GM21825 (cell line): ENCODE measurements around the gene SLC6A11.

Source experiments
- ATAC-seq: cut with Tn5 transposase; IDR thresholded peaks from one replicate; pipeline ENCODE4 v1.9.1; 2021; ENCODE audit warnings: mild to moderate bottlenecking, moderate library complexity; ENCODE audit not compliant: unreplicated experiment

Gene SLC6A11

DNA sequence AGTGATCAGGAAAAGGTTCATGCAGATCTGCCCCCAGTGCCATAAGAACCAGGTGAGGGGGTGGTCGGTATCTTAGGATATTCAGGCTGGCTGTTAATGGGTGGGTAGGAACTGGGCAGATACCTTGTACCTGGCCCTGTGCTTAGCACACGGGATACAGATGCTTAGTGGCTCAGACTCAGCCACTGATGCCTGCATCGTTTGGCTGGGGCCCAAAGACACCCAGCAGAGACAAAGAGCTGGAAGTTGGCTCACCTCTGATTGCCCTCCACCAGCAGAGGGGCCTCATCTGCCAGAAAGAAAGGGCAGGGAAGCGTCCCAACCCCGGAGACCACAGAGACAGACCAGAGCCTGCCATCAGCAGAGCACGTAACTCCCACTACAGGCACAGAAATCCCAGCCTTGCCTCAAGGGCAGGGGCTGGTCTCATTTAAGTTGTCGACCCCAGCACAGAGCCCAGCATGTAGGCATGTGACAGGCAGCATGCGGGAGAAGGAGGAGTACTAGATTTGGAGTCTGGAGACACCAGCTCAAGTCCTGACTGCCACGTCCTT is 112.5 kb downstream of the SLC6A11 start:
- no peak for ATAC-seq

DNA sequence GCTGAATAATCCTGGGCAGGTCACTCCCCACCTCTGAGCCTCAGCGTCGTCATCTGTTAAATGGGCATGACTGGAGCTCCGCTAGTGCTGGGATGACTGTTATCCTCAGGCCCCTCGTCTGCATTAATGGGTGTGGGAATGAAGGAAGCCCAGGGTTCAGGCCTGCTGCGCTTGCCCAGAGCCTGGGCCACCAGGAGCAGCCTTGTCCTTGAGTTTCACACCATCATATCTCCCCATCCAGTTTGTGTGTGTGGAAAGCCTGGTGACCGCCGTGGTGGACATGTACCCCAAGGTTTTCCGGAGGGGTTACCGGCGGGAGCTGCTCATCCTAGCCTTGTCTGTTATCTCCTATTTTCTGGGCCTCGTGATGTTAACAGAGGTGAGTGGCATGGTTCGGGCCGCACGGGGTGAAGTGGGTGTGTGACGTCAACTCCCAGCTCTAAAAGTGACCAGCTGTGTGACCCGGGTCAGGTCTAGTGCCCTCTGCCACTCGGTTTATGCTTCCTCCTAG is 113.0 kb downstream of the SLC6A11 start:
- ATAC-seq = no peak

DNA sequence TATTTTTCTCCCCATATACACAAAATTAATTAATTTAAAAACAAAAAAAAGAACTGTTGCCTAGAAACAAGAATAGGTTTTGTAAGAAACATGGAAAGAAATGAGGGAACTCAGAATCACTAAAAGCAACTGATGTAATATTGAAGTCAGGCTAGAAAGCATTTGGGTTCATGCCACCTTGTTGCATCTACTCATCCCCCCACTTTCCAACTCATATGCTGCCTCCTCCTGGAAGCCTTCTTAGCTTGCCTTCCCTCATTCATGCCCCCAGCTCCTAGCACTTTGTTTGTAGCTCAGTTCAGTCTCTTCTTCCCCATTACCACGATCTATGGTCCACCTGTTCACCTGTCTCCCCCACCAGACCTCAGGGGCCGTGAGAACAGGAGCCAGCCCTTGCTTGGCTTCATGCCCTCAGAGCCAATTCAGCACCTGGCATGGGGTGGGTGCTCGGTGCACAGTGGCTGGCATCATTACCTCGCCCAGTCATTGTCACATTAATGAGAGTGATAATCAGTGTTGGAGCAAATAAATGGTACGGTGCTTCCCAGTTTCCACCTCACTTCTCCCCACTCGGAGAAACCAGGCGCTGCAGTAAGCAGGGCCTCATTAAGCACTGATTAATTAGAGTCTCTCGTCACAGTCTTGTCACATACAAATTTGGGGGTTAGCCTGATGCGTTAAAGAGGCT is 114.1 kb downstream of the SLC6A11 start:
- ATAC-seq = no peak

DNA sequence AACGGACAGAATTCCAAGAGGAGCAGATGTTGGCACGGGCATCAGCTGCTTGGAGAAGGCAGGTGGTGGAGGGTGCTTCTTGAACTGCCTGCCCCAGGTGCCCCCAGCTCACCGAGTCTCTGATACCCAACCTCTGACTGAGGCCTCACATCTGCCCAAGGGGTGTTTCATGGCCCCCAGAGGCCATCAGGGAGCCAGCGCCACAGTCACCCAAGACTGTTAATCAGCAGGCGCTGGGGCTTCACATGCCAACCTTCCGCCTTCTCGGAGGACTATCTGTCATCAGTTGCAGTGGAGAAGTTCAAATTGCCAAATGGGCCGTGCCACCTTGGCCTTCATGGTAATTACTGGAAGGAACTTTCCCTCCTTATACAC is 114.6 kb downstream of the SLC6A11 start:
- no peak for ATAC-seq

DNA sequence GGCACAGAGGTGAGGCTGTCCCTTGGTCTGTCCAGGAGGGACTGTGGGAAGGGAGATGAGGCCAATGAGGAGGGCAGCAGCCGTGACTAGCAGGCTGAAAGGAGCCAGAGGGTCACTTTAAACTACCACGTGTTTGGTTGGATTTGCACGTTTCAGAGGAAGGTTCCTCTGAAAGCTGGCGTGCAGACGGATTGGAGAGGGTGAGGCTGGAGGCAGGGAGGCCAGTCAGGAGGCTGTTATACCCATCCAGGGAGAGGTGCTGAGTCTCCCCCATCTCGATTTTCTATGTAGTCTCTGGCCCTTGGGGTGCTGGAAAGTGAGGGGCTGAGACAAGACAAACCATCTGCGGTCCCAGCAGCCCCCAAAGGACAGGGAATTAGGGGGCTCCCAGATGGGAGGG is 116.6 kb downstream of the SLC6A11 start:
- no peak for ATAC-seq

DNA sequence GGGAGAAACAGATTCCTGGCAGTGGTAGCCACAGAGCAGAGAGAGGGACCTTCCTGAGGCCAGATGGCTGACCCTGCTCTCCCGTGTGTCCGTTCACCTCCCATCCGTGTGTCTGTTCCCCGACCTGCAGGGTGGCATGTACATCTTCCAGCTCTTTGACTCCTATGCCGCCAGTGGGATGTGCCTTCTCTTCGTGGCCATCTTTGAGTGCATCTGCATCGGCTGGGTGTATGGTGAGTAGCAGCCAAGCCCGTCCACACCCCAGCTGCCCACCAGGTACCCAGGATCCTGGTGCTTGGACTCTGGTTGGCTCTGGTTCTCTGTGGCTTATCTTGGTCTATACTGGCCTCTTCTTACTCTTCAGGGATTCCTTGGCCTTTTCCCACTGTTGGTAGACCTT is 117.0 kb downstream of the SLC6A11 start:
- ATAC-seq = no peak

DNA sequence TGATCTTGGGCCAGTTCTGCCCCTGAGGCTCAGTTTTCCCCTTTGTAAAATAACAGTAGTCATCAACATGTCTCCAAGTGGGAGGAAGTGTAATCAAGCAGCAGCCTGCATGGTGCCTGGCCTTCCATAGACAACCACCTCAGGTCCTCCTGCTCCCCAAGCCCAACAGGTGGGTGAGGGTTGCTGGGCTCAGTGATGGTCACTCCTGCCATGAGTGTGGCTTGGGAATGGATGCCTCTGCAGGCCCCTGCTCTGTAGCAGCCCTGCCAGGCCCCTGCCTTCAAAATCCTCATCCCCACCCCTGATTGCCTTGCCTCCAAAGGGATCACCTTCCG is 117.4 kb downstream of the SLC6A11 start:
- no peak for ATAC-seq

DNA sequence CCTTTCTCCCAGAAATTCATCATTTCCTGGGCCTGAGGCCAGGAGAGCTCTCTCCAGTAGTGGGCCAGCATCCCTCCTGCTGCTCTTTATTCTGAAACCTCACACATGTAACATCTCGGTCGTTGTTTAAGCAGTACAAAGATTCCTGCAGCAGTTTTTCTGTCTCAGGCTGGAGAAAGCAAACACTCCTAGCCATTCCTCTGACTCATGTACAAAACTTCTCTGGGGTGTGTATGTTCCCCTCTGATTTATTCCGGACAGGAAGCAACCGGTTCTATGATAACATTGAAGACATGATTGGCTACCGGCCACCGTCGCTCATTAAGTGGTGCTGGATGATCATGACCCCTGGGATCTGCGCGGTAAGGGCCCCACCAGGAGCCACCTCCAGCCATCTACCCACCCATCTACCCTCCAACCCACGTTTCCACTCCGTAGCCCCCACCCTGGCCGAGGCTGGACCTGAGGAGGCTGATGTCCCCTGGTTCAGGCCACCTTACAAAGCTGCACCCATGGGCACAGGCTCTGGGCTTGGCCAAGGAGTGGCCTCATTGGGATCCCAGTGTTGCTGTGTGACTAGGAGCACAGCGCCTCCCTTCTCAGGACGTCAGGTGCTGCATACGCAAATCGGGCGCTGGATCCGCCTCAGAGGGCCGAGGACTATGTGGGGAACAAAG is 117.9 kb downstream of the SLC6A11 start:
- ATAC-seq = no peak

DNA sequence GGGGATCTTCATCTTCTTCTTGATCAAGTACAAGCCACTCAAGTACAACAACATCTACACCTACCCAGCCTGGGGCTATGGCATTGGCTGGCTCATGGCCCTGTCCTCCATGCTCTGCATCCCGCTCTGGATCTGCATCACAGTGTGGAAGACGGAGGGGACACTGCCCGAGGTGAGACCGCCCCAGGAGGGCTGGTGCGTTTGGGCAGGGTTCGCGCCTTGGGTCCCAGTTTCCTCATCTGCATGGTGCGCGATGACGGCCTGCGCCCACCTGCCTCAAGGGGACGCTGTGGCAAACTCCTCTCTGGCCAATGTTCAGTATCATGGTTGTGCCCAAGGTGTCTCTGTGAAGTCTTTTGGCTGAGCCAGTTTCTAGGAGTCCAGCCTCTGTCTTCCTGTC is 119.0 kb downstream of the SLC6A11 start:
- ATAC-seq = no peak

DNA sequence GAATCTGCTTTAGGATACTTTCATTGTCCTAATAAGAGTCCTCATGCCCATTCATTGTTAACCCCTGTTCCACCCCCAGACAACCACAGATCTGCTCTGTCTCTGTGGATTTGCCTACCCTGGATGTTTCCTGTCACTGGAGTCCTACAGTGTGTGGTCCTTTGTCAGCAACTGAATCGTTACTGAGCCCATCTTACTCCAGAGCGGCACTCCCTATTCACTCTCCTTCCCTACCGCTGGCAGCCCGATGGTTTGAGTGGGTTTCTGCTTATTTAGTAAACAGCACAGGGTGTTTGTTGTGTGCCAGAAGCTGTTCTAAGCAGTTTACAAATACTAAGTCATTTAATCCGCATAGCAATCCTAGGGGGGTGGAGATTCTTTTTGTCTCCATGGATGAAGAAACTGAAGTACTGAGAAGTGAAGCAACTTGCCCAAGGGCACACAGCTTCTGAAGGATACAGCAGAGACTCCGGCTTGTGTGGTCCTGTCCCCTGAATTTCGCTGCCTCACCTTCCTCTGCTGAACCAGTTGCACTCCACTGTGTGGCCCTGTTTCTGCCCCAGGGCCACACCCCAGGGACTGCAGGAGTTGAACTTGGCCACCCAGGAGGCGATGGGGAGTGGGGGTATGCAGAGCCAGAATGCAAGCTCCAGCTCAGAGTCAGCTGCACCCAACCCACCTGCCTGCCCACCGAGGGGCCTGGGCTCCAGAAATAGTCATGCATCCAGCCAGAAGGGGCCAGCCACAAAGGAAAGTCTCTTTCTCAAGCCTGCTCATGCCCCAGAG is 120.0 kb downstream of the SLC6A11 start:
- ATAC-seq = no peak

DNA sequence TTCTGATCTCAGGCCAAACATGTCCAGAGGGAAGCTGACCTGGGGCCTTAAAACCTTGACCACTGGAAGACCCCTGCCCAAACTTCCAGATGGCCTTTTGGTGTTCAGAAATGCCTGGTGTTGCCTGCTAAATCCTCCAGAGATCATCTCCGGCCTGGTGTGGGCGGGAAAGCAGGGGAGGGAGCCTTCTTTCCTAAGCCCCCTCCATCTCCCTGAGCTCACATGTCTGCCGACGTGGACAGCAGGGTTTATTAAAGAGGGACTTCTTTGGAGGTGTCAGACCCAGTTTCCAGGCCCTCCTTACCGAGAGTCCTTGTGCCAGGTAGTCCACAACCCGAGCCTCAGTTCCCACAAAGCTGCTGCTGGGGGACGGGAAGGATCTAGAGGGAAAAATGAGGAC is 120.7 kb downstream of the SLC6A11 start:
- no peak for ATAC-seq

DNA sequence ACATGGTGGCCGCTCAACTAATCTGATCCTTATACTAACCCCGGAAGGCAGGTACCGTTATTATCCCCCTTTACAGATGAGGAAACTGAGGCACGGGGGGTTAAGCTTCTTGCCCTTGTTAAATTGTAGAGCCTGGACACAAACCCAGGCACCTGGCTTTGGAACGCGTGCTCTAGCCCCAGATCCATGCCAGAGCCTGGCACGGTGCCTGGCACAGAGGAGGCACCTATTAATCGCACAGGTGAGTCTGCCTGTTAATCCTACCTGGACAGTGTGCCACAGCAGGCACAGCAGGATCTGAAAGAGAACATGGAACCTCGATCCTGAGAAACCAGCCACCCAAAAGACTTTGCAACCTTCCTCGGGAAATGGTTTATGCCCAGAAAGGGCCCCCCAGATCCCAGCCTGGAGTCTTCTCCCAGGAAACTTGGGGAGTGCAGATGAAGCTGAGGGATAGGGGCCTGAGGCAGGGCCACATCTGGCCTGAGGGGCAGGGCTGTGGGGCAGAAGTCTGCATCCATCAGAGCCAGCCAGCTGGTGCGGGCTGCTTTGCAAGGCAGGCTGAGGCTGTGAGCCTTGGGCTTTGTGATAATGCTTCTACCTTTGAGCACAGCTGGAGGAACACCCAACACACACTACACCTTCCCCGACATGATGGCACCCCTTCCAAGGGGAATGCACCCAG is 121.3 kb downstream of the SLC6A11 start:
- ATAC-seq = no peak

DNA sequence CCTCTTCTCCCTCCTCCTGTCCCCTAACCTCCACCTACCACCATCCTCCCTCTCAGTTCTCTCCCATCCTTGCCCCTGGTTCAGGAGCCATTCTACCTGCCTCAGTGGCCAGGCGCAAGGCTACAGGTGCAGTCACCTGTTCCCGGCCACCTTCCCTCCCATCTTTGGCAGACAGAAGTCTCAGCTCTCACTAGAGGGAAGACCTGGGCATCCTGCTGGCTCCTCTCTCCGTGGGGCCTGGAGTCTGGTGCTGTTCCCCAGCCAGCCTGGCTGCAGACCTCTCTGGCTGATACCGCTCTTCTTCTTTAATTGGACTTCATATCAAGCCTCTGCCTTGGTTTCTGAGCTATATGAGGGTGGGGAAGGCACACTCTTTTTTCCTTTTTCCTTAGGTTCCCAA is 123.5 kb downstream of the SLC6A11 start:
- no peak for ATAC-seq

DNA sequence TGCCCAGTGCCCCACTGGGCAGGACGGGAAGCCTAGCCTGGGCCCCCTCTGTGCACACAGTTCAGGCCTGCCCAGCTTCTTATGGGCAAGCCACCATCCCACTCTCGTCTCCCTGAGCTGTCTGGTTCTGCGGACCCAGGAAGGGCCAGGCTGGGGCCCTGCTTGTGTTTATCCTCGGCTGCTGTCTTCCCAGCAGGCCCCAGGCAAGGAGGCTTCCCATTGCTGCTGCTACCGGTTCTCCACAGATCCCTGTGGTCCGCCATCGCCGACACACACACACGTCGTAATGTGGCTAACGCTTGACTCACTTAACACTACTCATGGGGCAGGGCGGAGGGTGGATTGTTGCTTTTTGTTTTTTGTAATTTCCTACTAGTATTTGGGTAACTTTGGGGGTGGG is 124.1 kb downstream of the SLC6A11 start:
- ATAC-seq = no peak

DNA sequence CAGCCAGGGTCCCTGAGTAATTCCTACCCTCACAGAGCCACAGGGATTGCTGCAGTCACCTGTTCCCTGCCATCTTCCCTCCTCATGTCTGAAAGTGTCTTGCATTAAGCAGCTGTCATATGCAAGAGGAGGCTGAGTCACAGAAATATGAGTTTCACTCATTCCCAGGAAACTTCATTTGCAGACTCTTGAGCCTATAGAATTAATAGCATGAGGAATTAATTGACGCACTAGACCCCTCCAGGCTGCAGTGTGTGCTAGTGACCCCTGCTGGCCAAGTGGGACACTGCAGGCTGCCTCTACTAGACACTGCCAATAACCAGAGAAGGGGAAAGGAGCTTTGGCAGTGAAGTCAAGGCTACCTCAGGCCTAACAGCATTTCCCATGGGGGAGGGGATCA is 125.9 kb downstream of the SLC6A11 start:
- no peak for ATAC-seq

DNA sequence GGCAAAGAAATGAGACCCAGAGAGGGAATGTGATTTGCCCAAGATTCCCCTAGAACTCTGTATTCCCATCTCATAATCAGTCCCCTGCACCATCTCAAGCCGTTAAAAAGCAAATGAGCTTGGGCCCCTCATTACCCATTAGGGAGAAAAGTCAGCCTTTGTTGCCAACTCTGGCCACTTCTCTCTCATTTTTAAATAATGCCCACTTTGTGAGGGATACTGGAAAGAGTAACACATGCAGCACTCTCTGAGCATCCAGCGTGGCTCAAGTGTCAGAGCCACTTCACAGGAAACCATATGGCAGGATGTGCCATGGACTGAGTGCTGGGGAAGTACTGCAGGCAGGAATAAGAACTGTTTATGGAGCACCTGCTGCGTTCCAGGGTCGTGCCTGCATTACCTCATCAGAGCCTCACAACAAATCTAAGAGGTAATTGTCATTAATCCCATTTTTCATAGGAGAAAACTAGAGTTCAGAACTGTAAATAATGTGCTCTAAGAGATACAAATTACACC is 126.7 kb downstream of the SLC6A11 start:
- ATAC-seq = no peak

DNA sequence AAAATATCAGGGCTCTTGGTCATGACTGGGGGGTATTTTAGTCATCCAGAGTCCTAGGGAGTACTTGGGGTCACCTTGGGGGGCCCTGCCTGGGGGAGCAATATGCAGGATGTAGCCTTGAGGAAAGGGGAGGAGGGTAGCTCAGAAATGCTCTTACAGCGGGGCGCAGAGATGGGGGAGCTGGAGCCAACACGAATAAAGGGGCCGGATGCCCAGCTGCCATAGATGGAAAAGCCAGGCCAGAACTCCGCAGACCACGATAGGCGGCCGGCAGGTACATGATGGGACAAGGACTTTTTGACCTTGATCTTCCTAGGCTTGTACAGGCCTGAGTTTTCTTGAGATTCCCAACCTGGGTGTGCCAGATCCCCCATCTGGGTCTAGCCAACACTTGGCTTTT is 128.8 kb downstream of the SLC6A11 start:
- ATAC-seq = no peak

DNA sequence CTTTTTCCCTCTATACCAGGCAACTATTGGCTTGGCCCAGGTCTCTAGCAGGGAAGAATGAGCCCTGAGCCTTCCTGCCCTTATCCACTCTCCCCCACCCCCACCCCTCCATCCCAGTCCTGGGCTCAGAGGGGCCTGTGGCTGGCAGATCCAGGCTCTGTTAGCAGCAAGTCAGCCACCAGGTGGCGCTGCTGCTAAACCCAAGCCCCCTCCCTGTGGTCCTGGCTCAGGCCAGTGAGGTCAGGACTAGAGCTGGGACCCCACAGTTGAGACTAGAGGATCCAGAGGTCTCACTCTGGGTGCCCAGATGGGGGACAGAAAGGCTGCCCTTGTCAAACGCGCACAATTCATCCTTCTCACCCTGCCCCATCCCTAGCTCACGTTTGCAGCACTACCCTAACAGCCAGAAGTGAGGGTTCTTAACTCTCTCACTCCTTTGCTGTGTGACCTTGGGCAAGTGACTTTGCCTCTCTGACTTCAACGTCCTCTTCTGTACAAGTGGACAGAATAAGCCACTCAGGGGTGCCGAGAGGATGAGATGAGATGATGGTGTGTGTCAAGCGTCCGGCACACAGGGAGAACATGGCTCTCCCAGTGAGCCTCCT is 129.8 kb downstream of the SLC6A11 start:
- no peak for ATAC-seq

DNA sequence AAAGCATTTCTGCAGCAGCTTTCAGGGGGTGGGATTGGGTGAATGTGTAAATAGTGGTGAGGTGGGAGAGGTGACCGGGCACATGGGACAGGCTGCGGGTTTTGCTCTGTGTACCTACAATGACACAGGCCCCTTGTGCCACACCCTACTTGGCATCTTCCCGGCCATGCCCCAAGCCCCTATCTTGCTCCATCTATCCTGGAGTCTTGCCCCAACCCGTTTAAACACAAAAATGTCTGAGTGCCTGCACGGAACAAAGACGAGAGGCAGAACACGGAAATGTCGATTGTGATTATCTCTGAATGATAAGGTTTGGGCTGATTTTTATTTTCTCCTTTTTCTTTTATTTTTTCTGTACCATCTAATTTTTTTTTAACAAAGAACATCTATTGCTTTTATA is 130.5 kb downstream of the SLC6A11 start:
- no peak for ATAC-seq

DNA sequence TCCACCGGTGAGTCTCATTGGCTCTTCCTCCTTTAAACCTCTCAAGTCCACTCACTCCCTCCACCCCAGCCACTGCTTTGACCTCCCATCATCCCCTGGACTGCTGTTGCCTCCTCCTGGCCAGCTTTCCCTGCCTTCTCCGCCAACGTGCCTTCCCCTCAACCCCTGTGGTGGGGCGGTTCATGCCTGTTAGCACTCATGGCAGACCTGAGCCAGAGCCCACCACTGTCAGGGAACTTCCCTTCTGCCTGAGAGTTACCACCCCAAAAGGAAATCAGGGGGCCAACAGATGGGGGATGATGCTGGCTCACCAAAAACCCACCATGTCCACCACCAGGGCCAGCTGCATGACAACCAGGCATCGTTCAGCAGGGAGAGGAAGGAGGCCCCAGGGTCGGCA is 132.3 kb downstream of the SLC6A11 start:
- no peak for ATAC-seq

DNA sequence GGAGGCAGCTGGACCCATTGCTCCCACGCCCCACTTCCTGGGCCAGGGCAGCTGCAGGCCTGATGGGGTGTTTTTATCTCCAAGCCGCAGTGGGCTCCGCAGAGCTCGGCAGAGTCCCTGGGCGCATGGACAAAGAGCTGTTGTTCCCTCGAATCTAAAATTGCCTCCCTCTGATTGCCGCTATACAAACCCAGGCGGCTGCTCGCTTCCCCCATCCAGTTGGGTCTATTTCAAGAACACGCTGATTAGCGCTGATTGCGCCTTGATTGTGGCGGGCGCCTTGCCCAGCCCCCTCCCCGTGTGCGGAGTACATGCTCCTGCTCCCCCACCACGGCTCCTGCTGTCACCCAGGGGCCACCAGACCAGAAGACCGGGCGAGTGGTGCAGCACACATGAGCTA is 133.2 kb downstream of the SLC6A11 start:
- no peak for ATAC-seq
